ENCODE data around the gene DEDD. TPM values are rescaled to one million over a fixed set of nuclear protein-coding genes. Genes with fewer than 3 reads are reported as not detected.
A peak's percentile ranks its signal among the peaks of the same experiment; 100 is the strongest.

Gene DEDD
- total and polyA plus RNA-seq, 10 of the 15 experiments (the other 5 are each of a cell fraction or from before 2014, with no cell fraction given): 13.6 to 33.9 (median 30.3) TPM

- CTCF ChIA-PET: interaction anchor here (0.8 to 2.2 kb wide), 14 partner anchors 8 to 225 kb away, joined by 3 to 18 read pairs (median 4); partner anchors contain the start of genes B4GALT3, PPOX and USF1
- Histone ChIP-seq H3K4me1 (ENCODE audit: control insufficient read depth, insufficient read depth, low read length) (peaks cover 17% of the 10 kb centered on the region), H3K79me2 (ENCODE audit: control insufficient read depth, insufficient read depth, low read length) (peaks cover 24% of the 10 kb centered on the region), H3K4me2 (ENCODE audit: control insufficient read depth, insufficient read depth) (peak overlapping the region; percentile 83), H3K9ac (ENCODE audit: control insufficient read depth, insufficient read depth, low read length) (no peak overlapping the region), H2AFZ (ENCODE audit: control insufficient read depth, low read depth, low read length) (0 out of 2 replicates have a peak overlapping the region, but pooled peaks have one; percentile 82), H3K36me3 (ENCODE audit: control insufficient read depth in 2 of 2, insufficient read depth in 2 of 2, low read length in 1 of 2) (peaks cover 0 to 12% of the 10 kb centered on the region in 2 experiments), H3K27ac (ENCODE audit: control insufficient read depth, insufficient read depth) (peak overlapping the region; percentile 68; the same call in 1 of the 2 replicates), H4K20me1 (ENCODE audit: control insufficient read depth, insufficient read depth) (no peaks in the 10 kb centered on the region), H3K9me3 (replicated peaks; ENCODE audit: control insufficient read depth, insufficient read depth, low read length) (no peaks in the 10 kb centered on the region), H3K4me3 (peak overlapping the region; percentile 83; the same call in 1 of the 2 replicates), H3K27me3 (replicated peaks in 1 of 2; ENCODE audit: control insufficient read depth in 2 of 2, insufficient read depth in 2 of 2, low read length in 1 of 2) (no peaks in the 10 kb centered on the region)
- SMC1A ChIA-PET (ENCODE audit: uncharacterized antibody, unreplicated experiment): interaction anchor here (0.6 to 1.5 kb wide), 5 partner anchors 8 to 227 kb away, joined by 3 to 6 read pairs (median 3); partner anchors contain the start of gene PPOX
- in situ Hi-C loops (cut with MboI): no loop called here
- POLR2A ChIA-PET: interaction anchor here (0.8 to 2.2 kb wide), 4 partner anchors 9 to 25 kb away, joined by 3 to 8 read pairs (median 4); no protein-coding TSS in a partner anchor
- DNase-seq (ENCODE audit: low read depth, low spot score): no peak
- BruUV-seq (replicated peaks): TSS peak; percentile 9
- TF ChIP-seq ZNF217 (IDR thresholded peaks at IDR 0.05): no peak
- no peak for TF ChIP-seq TBL1XR1 (IDR thresholded peaks at IDR 0.05; ENCODE audit: low read depth, low read length)
- TF ChIP-seq ATF3 (IDR thresholded peaks at IDR 0.05; ENCODE audit: borderline replicate concordance, extremely low read depth, low read depth, low read length): no peak
- no peak for TF ChIP-seq ATF7 (IDR thresholded peaks at IDR 0.05; ENCODE audit: low read depth)
- TF ChIP-seq ZNF622 (IDR thresholded peaks at IDR 0.05): no peak
- TF ChIP-seq, protein P1, sequence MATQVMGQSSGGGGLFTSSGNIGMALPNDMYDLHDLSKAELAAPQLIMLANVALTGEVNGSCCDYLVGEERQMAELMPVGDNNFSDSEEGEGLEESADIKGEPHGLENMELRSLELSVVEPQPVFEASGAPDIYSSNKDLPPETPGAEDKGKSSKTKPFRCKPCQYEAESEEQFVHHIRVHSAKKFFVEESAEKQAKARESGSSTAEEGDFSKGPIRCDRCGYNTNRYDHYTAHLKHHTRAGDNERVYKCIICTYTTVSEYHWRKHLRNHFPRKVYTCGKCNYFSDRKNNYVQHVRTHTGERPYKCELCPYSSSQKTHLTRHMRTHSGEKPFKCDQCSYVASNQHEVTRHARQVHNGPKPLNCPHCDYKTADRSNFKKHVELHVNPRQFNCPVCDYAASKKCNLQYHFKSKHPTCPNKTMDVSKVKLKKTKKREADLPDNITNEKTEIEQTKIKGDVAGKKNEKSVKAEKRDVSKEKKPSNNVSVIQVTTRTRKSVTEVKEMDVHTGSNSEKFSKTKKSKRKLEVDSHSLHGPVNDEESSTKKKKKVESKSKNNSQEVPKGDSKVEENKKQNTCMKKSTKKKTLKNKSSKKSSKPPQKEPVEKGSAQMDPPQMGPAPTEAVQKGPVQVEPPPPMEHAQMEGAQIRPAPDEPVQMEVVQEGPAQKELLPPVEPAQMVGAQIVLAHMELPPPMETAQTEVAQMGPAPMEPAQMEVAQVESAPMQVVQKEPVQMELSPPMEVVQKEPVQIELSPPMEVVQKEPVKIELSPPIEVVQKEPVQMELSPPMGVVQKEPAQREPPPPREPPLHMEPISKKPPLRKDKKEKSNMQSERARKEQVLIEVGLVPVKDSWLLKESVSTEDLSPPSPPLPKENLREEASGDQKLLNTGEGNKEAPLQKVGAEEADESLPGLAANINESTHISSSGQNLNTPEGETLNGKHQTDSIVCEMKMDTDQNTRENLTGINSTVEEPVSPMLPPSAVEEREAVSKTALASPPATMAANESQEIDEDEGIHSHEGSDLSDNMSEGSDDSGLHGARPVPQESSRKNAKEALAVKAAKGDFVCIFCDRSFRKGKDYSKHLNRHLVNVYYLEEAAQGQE (IDR thresholded peaks at IDR 0.05; ENCODE audit: low read depth, low read length): no peak
- TF ChIP-seq HDAC6 (IDR thresholded peaks at IDR 0.05; ENCODE audit: unreplicated experiment): no peak
- no peak for FAIRE-seq
- WGBS (ENCODE audit: insufficient coverage, insufficient replicate concordance, low lambda C conversion rate, missing lambda C conversion rate): 31% methylated on average over 9 of the region's 9 CpGs
- RAD21 ChIA-PET (ENCODE audit: unreplicated experiment): interaction anchor here (0.8 to 1.3 kb wide), 3 partner anchors 46 to 161 kb away, joined by 3 to 4 read pairs (median 3); no protein-coding TSS in a partner anchor
- no peak for ATAC-seq
- intact Hi-C loops (cut with micrococcal nuclease; ENCODE audit: unreplicated experiment): no loop called here
Observed at GRCh38 chr1:161158316-161159010, 26.0 kb upstream of the DEDD start.

Measured in GM12878 (cell line).